Measurements from ENCODE around the gene MDFIC.

Gene MDFIC

DNA sequence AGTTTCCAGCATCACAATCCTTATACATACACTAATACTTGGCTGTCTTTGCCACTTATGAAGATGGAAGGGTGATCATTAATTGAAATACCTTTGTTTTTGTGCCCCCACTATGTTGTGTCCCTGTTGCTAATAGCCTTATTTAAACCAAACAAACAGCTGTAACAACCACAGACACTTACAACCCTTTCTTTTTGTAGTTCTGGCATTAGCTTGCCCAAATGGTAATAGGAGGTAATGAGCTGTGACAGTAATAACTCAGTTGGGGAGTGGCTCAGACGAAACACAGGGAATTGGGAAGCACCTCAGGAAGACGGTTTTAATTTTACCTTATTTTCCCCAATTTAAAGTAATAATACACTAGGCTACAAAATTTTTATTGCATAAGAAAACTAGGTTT is 83.4 kb downstream of the MDFIC start:
- DNase-seq: no peak

DNA sequence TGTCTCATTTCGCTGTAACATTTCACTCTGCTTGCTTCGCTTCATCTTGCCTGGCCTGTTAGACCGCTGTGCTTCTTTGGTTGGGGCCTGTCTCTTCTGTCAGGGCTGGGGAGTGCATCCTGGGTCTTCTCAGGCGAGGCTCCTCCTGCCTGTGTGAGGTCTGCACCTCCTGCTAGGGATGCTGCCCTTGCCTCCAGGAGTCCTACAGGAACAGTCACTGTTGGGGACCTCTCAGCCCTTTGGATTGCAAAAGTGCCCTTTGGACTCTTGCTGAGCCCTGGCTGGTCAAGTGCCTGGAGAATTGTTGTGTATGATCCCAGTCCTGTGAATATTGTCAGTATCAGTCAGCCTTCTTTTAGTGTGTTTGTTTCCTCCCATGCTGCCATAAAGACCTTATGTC is 84.1 kb downstream of the MDFIC start:
- no peak for DNase-seq

DNA sequence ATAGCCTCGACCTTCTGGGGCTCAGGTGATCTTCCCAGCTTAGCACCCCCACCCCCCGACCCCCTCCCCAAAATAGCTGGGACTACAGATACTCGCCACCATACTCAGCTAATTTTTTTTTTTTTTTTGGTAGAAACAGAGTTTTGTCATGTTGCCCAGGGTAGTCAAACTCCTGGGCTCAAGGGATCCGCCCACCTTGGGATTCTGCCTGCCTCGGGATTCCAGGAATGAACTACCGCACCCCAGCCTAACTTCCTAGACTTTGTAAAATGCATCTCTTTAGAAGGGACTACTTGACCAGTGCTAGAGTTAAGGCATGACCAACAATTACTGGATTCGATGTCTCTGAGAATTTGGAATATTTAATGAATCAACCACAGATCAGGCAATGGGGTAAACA is 85.9 kb downstream of the MDFIC start:
- no peak for DNase-seq

DNA sequence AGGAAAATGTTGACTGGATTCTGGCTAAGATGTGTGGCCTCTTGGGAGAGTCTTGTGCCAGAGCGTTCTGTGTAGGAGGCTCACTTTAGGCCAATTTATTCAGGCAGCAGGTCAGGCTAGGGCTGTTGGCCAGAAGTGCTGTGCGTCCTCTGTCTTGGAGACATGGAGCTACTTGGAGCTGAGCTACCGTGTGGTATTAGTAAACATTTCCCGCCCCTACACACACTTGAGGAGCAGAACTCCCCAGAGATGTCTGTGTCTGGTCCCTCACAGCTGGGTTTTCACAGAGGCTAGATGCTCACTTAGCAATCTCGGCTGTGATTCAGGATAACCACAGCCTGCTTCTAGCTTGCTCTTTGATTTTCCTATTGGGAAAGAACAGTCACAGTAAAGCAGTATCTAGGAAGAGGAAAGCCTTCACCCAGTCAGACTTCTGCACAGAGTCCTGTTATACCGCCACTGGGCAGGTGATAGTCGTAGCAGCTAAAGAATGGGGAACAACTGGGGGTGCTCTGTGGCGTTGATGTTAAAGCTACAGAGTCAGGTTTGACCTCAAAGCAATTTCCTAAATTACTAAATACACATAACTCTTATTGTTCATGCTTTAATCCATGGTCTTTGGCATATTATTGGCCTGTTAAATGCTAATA is 86.7 kb downstream of the MDFIC start:
- DNase-seq: no peak

DNA sequence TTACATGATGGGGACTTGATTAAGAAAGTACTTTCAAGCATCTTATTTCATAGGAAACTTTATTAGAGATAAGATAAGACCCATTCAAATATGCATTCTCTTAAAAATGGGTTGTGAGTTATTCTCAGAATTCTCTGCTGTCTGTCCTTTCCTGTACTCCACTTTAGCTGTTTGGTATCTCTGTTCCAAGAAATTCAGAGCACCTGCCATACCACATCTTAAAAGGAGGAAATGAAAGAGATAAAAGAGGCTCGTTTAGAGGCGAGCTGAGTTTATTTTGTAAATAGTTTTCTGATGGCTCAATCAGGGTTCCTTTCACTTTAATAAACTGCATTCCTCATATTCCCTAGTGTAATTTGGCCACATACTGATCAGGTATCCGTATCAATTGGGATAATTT is 87.2 kb downstream of the MDFIC start:
- DNase-seq: no peak

DNA sequence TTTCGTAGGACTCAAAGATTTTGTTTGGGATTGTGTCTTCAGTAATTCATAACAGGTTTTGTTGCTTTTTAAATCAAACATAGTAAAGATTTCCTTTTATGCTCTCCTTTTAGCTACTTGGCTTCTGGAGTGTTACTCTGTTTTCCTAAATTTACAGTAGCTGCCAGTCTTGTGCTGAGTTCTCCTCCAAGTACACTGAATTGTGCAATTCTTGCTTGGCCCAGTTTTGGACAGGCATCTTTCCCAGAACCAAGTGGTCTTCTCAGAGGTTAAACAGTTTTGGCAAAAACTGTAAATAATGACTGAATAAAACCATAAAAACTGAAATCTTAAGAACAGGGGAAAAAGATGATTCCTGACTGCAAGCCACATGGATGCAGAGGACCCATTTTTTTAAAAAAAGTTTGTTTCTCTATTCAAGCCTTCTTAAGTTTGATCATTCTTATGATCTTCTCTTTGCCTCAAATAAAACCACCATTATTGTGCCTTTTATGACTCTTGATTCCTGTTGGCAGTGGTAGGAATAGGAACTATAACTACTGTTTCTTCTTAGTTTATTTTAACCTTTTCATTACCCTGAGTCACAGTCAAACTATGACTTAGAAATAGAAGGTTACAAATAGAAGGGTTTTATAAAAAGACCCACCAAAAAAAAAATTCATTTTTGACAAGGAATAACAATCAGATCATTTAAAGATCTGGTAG is 88.0 kb downstream of the MDFIC start:
- DNase-seq: no peak

DNA sequence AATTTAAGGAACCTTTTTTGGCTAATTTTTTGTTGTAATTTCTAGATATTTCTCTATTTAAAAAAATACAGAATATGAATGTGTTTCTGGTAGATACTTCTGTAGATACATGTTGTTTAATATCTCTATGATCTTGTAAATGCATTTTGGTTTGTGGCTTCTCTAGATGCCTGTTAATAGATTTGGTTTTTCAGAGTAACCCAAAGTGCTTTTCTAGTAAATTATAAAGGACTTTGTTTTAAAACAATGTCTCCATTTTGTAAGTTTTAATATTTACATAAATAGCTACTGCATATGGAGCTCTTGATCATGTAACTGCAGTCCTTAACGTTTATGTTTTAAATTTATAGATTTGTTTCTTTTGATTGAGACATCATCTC is 88.5 kb downstream of the MDFIC start:
- no peak for DNase-seq

DNA sequence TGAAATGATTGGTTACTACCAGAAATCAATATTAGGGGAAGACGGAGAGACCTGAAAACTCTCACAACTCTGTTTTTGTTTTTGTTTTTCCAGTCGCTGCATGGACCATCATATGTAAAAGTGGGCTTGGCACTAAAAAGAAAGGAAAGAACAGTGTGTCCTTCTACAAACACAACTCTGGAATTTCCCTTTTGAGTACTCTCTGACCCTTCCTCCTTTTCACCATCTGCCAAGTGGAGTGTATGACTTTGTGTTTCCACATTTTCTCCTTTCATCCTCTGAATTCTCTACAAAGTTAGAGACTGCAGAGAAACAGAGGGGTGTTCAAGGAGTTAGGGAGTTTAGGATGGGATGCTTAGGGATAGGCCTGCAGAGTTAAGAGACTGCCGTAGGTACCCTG is 92.0 kb downstream of the MDFIC start:
- DNase-seq: no peak

DNA sequence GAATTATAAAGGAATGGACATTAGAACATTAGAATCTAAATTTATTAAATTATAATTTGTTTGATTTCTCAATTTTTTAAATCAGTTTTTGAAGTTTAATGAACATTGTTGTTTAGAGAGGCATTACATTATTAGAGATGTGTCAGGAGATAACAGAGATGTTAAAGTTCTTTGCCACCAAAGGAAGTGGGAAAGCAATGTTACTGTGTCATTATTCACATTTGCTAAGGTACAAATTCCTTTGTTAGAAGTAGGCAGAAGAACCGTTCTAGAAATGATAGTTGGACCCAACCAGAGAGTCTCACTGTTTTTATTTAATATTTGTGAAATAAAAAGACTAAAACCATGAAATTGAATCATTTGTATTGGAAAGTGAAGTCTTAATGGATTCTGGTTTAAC is 92.9 kb downstream of the MDFIC start:
- no peak for DNase-seq

DNA sequence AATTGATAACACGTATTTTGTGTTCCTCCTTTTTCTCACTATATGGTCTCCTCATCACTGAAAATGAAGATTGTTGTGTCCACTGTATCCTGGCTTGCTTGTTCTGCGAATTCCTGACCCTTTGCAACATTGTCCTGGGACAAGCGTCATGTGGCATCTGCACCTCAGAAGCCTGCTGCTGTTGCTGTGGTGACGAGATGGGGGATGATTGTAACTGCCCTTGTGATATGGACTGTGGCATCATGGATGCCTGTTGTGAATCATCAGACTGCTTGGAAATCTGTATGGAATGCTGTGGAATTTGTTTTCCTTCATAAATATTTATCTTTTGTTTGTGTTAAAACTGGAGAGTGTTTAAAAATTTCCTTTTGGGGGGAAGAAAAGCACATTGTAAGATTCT is 93.7 kb downstream of the MDFIC start:
- no peak for DNase-seq

DNA sequence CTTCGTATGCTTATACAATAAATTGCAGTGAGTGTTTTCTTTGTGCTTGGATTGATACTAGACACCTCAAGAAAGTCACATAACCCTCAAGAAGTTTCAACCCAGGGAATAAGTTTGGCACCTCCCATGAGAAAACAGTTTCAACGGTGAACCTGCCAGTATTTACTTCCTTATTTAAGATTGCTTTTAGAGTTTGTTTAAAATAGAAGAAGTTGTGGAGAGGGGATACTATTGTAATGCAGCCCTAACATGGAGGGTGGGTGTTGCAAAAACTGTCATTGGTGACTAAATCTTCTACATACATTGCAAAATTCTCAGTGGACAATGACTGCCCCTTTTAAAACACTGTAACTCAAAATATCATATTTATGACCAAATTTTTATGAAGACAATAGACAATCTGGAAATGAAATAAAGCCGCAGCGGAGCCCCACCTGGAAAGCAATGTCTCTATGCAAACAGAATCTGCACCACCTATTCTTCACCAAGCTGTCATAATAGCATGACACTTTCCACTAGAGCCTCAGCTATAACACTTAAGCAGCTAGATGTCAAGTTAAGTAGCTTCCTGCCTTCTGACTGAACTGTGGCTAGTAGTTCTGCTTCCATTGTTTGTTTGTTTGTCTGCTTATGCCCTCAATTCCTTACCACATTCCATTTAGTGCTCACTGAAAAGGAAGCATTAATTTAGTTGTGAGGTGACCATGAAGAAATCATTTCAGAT is 98.2 kb downstream of the MDFIC start:
- no peak for DNase-seq

DNA sequence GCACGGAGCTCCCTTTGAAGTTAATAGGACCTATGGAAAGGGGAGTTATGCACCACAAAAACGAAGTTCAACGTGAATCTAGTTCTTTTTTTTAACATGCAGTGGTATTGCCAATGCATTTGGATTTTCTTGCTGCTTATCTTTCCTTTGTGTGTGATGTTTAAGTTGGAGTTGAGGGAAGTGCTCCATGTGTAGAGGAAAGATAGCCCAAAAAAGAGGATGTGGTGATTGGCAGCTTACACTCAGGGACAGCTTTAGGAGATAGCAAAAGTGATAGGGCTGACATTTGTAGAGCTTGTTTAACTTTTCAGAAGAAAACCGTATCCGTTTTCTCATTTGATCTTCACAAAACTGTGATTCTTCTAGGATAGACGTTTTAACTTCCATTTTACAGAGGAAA is 101.3 kb downstream of the MDFIC start:
- no peak for DNase-seq

DNA sequence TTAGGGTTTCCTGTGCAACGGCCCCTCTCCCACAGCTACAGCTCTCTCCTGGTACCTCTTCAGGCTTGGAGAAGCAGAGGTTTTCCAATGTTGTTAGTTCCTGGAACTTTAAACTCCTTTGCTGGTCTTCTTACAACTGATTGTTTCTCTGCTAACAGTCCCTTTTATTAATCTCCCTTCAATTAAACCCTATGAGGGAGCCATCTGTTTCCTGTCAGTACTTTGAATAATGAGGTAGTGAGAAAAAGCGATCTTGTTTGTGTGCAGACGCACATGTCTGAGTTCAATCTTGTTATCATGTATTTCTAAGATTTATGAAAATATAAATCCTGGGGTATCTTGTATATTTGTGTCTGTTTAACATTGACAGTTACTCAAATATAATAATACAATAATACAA is 102.4 kb downstream of the MDFIC start:
- DNase-seq: no peak

DNA sequence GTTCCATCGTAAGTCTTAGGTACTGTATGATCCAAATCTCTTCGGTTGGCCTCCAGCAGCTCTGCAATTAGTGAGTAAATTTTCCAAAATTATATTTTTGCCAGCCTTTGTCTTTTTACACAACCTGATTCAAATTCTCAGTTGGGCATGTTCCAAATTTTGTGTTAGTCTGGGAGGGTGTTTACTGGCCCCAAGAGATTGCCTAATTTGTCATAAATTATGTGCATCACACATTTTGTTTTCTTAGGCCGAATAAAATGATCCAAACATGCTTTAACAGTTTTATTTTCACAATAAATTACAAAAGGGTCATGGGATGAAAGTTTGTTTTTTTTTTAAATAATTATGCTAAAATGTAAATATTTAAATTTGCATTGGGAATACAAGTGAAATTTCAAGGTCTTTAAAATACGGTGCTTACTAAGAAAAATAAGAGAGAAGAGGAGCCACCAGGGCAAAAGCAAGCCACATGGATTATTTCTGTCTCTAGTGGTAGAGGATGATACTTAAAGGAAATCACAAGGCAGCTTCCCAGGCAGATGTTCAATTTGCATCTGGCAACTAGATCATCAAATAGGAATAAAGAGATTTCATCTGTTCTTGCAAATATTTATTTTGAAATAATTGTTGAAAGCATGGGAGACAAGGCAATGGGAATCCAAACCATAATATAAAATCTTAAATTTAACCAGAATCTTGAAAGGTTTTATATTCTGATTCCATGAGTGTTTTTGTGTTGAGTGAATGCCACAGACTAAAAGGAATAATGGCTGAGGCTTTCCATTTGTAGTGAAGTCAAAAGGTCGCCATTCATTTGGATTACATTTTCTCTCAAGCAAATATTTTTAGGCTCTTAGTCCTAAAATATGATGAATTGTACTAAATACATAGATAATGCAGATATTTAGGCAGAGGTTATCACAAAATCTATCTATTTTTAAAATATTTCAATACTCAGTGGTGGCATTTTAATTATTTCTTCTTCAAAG is 111.1 kb downstream of the MDFIC start:
- no peak for DNase-seq

DNA sequence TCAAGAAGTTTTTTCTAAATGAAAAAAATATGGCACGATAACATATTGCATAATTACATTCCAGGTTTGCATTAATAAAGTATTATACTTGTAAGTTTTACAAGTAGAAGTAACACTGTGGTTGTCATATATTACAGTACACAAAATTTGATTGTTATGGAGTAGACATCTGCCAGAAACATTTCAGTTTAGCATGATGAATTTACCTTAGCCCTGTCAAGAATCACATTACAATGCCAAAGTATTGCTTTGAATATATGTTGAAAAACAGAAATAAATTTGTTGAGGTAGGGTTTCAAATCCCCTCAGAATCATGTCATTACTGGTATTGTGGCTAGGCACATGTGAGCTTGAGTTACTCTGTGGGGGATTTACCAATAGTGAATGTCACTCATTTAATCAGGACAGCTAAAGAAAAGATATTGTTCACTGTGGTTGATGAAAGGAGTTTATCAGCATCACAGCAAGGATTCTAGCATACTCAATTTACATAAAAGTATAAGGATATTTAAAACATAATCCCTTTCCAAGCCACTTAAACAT is 112.1 kb downstream of the MDFIC start:
- DNase-seq: no peak

DNA sequence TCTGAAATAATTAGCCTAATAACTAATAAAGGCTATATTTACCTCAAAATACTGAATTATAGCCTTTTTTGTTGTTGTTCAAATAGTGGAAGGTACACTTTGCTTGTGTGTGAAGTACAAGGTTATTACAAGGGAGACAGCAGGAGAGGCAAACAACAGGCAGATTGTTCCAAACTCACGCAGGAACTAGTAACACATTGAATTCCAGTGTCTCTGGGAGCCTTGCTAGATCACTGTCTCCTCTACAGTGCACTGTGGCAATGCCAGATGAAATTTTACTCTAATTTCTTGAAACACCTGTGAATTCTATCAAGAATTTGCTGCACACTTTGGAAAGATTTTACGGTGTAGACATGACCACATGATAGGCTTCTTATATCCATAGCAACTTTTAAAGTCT is 112.6 kb downstream of the MDFIC start:
- DNase-seq: no peak

DNA sequence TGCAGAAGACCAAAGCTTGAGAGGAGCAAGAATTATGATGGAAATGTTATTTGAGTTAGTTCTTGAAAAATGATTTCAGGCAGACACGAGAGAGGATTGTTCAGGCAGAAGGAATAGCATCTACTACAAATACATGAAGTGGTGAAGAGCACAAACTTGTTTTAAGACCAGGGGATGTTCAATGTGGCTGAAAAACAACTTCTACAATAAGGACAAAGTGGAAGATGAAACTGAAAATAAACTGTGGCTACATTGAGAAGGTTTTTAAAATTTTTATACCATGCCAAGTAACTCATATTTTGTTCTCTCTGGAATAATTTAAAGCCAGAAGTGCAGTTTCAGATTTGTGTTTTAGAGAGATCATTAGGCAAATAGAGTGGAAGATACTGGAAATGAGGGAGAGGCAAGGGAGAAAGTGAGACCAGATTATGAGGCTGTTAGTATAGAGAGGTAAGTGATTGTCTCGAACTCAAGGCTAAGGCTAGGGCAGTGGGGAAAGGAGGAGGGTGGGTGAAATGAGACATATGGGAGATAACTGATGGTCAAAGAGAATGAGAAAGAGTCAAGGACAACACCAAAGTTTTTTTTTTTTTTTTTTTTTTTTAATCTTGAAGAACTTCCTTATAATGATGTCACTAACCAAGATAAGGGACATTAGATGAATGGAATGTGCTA is 115.4 kb downstream of the MDFIC start:
- DNase-seq: no peak

DNA sequence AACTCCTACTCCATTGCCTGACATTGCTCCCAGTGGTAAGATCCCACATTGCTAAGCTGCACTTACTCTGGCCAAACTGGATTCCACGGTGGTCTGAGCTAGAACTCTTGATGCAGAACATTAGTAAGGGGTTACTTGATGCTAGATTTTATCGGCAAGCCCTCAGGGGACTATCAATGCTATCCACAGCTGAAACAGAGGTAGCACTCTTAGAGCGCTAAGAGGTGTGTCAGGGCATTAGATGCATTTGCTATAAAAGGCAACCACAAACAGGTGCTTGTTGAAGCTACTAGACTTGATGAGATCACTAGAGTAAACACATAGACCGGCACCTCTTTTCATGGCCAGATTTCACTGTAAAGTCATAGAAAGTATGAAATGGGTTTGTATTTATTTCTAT is 116.3 kb downstream of the MDFIC start:
- no peak for DNase-seq

DNA sequence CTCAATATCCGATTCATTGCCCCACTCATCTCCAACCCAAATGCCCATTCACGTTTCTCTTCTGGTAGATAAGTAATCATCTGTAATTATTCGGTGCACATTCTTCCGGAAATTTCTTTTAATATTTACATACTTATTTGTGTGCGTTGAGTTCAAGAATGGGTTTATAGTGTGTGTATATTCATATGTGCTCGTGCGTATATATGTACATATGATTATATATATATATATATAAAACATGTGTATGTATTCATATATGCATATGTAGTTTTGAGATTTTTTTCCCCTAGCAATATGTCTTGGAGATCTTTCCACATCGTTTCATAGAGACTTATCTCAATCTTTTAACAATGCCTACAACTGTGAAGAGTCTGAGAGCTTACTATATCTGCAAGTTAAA is 118.2 kb downstream of the MDFIC start:
- no peak for DNase-seq

DNA sequence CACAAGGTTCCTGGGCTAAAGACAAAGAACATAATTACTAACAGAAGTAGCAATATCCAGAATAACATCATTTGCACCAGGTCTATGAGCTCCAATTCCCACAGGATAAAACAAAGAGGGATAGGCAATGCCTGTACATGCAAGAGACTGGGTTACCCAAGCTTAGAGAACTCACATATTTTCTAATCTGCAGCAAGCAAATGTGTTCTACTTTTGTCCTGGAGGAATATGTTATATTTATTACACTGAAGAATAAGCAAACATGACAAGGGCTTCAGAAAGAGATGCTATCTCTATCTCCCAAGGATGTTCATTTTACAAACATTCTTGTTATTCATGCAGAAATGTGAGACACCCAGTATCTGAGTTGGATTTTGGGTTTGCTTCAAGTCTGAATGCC is 118.6 kb downstream of the MDFIC start:
- no peak for DNase-seq

DNA sequence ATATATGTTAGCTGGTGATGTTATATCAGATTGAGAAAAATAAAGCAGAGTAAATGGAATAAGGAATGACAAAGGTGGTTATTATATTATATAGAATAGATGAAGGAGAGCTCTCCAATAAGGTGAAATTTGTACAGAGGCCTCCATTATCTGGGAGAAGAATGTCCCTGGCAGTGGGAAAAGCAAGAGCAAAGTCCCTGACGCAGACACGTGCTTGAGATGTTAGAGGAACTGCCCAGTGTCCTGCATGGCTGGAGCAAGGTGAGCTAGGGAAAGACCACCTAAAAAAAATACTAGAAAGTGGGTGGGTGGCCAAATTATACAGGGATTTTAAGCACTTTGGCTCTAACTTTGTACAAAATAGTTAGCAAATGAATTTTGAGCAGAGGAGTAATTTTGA is 120.7 kb downstream of the MDFIC start:
- no peak for DNase-seq

DNA sequence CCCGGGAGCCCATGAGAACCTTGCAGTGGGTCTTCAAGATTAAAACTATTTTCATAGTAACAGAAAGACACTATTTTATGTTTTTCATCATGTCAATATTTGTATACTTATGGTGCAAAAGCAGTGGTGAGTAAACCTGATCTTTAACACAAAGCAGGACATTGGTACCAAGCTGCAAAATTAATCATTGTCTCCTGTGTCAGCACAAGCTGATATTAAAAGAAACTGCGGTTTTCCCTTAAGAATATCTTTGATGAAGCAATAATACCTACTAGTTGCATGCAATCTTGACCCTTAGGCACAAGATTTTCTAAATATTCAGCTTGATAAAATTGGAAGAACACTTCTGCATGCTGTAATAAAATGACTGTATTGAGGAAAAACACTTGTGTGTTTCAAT is 121.7 kb downstream of the MDFIC start:
- DNase-seq: no peak

Data from hippocampal formation (tissue), 2 donors.